Measurements from ENCODE around the gene STOML1. TPM values are rescaled to one million over a fixed set of nuclear protein-coding genes. Genes with fewer than 3 reads are reported as not detected.
A peak's percentile ranks its signal among the peaks of the same experiment; 100 is the strongest.

Gene STOML1
- total RNA-seq, 1 experiment from 2014 or later = 5.4 TPM

- no peak for DNase-seq (ENCODE audit: low spot score)
- H3K4me3 Mint-ChIP-seq = no peak overlapping the region
- H3K27ac Mint-ChIP-seq = no peak overlapping the region
- no peaks in the 10 kb centered on the region for H3K36me3 Mint-ChIP-seq
- no peak for ATAC-seq
- no peaks in the 10 kb centered on the region for H3K9me3 Mint-ChIP-seq
- H3K4me1 Mint-ChIP-seq = peaks cover 23% of the 10 kb centered on the region
- POLR2A ChIA-PET = no interaction called here
- CTCF ChIA-PET = no interaction called here
- TF ChIP-seq NR1H2 (CRISPR knock-in tag; IDR thresholded peaks at IDR 0.05) (no peak), RORB (CRISPR knock-in tag; IDR thresholded peaks at IDR 0.05) (no peak), NR3C1 (CRISPR knock-in tag; conservative IDR thresholded peaks at IDR 0.05; ENCODE audit: low read depth) (no peak), ZSCAN18 (CRISPR knock-in tag; IDR thresholded peaks at IDR 0.05) (no peak), PRRX2 (CRISPR knock-in tag; IDR thresholded peaks at IDR 0.05) (no peak), GABPB1 (CRISPR knock-in tag; IDR thresholded peaks at IDR 0.05) (no peak), HMGA2 (CRISPR knock-in tag; IDR thresholded peaks at IDR 0.05) (no peak), ARID4B (CRISPR knock-in tag; IDR thresholded peaks at IDR 0.05; ENCODE audit: borderline replicate concordance) (no peak), CREM (CRISPR knock-in tag; IDR thresholded peaks at IDR 0.05) (no peak), HMGXB4 (CRISPR knock-in tag; IDR thresholded peaks at IDR 0.05) (no peak), ZNF396 (CRISPR knock-in tag; IDR thresholded peaks at IDR 0.05; ENCODE audit: borderline replicate concordance) (no peak), NFATC4 (CRISPR knock-in tag; IDR thresholded peaks at IDR 0.05) (no peak)
- H3K27me3 Mint-ChIP-seq (ENCODE audit: low read depth) = peaks cover 7% of the 10 kb centered on the region
Measured at GRCh38 chr15:73930371-73930770, 61.7 kb downstream of the STOML1 start.

- Mint-ChIP-seq H3K9me3 (no peaks in the 10 kb centered on the region), H3K27me3 (ENCODE audit: low read depth) (peaks cover 8% of the 10 kb centered on the region), H3K27ac (no peak overlapping the region), H3K4me3 (peak overlapping the region; percentile 27; the same call in 1 of the 2 replicates), H3K36me3 (no peaks in the 10 kb centered on the region), H3K4me1 (peaks cover 30% of the 10 kb centered on the region)
- ATAC-seq (no peak), DNase-seq (ENCODE audit: low spot score) (no peak)
- ChIA-PET POLR2A (no interaction called here), CTCF (interaction anchor here (0.5 to 4.6 kb wide), 5 partner anchors 11 to 283 kb away, joined by 3 to 61 read pairs (median 4); no protein-coding TSS in a partner anchor)
- no peak for TF ChIP-seq USF1 (CRISPR knock-in tag; IDR thresholded peaks at IDR 0.05)
- no peak for TF ChIP-seq ZBTB43 (CRISPR knock-in tag; IDR thresholded peaks at IDR 0.05)
- no peak for TF ChIP-seq ERG (CRISPR knock-in tag; IDR thresholded peaks at IDR 0.05)
- TF ChIP-seq ZNF232 (CRISPR knock-in tag; IDR thresholded peaks at IDR 0.05) = no peak
- TF ChIP-seq NFYB (CRISPR knock-in tag; conservative IDR thresholded peaks at IDR 0.05; ENCODE audit: low read depth) = no peak
- TF ChIP-seq RORB (CRISPR knock-in tag; IDR thresholded peaks at IDR 0.05) = no peak
- TF ChIP-seq ZNF671 (CRISPR knock-in tag; IDR thresholded peaks at IDR 0.05) = no peak
- no peak for TF ChIP-seq ZNF512 (CRISPR knock-in tag; IDR thresholded peaks at IDR 0.05; ENCODE audit: borderline replicate concordance)
- TF ChIP-seq ZMAT4 (CRISPR knock-in tag; IDR thresholded peaks at IDR 0.05) = no peak
- TF ChIP-seq HMGXB4 (CRISPR knock-in tag; IDR thresholded peaks at IDR 0.05) = no peak
Measured at GRCh38 chr15:73928971-73929627, 63.0 kb downstream of the STOML1 start.

Measured in WTC11 (cell line).